ENCODE measurements around the gene CAPN9.
"Not testable (repeated sequence)": the region's sequence is repeated elsewhere in the genome, so short reads cannot be mapped to it uniquely, and the experiment has no call there.

Gene CAPN9

GRCh38 chr1:230707732-230708630 lies 39.2 kb upstream of the CAPN9 start:
- Mint-ChIP-seq H3K9me3 (no peaks in the 10 kb centered on the region), H3K36me3 (ENCODE audit: low read depth) (no peaks in the 10 kb centered on the region), H3K27me3 (peaks cover 21% of the 10 kb centered on the region), H3K4me1 (ENCODE audit: low read depth) (no peaks in the 10 kb centered on the region), H3K4me3 (no peak overlapping the region), H3K27ac (no peak overlapping the region)
- no peak for DNase-seq

- Mint-ChIP-seq H3K4me1 (ENCODE audit: low read depth) (no peaks in the 10 kb centered on the region), H3K4me3 (no peak overlapping the region), H3K9me3 (no peaks in the 10 kb centered on the region), H3K36me3 (ENCODE audit: low read depth) (no peaks in the 10 kb centered on the region), H3K27ac (no peak overlapping the region), H3K27me3 (peaks cover 24% of the 10 kb centered on the region)
- DNase-seq: no peak
Observed at GRCh38 chr1:230708631-230709580, 38.3 kb upstream of the CAPN9 start.

DNA sequence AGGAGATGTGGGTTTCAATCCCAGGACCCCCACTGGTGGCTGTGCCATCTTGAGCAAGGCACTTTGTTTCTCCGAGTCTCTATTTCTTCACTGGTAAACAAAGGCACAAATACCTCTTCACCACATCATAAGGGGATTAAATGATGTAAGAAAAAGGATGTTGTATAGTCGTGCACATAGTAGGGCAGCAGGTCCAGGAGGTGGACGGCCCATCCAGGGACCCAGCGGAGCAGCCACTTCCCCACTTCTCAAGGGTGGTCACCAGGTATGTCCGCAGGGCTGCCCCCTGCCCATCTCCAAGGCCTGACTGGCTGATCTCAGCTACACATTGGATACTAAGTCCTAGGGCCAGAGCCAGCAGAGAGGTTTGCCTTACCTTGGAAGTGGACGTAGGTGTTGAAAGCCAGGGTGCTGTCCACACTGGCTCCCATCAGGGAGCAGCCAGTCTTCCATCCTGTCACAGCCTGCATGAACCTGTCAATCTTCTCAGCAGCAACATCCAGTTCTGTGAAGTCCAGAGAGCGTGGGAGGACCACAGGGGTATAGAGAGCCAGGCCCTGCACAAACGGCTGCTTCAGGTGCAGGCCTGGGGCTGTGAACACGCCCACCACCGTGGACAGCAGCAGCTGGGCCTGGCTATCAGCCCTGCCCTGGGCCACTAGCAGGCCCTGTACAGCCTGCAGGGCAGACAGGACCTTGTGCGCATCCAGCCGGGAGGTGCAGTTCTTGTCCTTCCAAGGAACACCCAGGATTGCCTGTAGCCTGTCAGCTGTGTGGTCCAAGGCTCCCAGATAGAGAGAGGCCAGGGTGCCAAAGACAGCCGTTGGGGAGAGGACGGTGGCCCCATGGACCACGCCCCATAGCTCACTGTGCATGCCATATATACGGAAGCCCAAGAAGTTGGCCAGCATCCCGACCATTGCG lies 37.3 kb upstream of the CAPN9 start:
- no peak for DNase-seq
- no peaks in the 10 kb centered on the region for H3K36me3 Mint-ChIP-seq (ENCODE audit: low read depth)
- no peaks in the 10 kb centered on the region for H3K9me3 Mint-ChIP-seq
- no peaks in the 10 kb centered on the region for H3K4me1 Mint-ChIP-seq (ENCODE audit: low read depth)
- no peak overlapping the region for H3K4me3 Mint-ChIP-seq
- peaks cover 28% of the 10 kb centered on the region for H3K27me3 Mint-ChIP-seq
- H3K27ac Mint-ChIP-seq: no peak overlapping the region

DNA sequence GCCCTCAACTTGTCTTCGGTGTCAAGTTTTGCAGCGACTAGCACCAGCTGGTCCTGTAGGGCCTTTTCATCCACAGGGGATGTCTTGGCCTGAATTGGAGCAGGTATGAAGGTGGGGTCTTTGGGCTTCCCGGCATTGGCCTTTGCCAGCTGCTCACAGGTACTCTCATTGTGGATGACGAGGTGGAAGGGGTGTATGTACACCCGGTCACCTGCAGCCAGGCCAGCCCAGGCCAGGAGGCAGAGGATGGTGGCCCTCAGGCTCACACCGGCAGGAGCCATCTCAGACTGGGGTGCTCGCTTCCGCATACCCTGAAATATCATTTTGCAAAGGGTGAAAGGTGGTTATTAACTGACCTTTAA lies 36.7 kb upstream of the CAPN9 start:
- Mint-ChIP-seq H3K27ac (no peak overlapping the region), H3K4me1 (ENCODE audit: low read depth) (no peaks in the 10 kb centered on the region), H3K4me3 (no peak overlapping the region), H3K27me3 (peaks cover 28% of the 10 kb centered on the region), H3K9me3 (no peaks in the 10 kb centered on the region), H3K36me3 (ENCODE audit: low read depth) (no peaks in the 10 kb centered on the region)
- no peak for DNase-seq

GRCh38 chr1:230711245-230711644 lies 35.9 kb upstream of the CAPN9 start:
- Mint-ChIP-seq H3K36me3 (ENCODE audit: low read depth) (no peaks in the 10 kb centered on the region), H3K27ac (no peak overlapping the region), H3K27me3 (peaks cover 28% of the 10 kb centered on the region), H3K4me1 (ENCODE audit: low read depth) (no peaks in the 10 kb centered on the region), H3K4me3 (no peak overlapping the region), H3K9me3 (no peaks in the 10 kb centered on the region)
- DNase-seq: no peak

- H3K36me3 Mint-ChIP-seq (ENCODE audit: low read depth): no peaks in the 10 kb centered on the region
- no peaks in the 10 kb centered on the region for H3K4me1 Mint-ChIP-seq (ENCODE audit: low read depth)
- H3K27ac Mint-ChIP-seq: no peak overlapping the region
- no peak overlapping the region for H3K4me3 Mint-ChIP-seq
- peaks cover 25% of the 10 kb centered on the region for H3K27me3 Mint-ChIP-seq
- peaks cover 4% of the 10 kb centered on the region for H3K9me3 Mint-ChIP-seq
- DNase-seq: no peak
Observed at GRCh38 chr1:230712470-230712942, 34.7 kb upstream of the CAPN9 start.

DNA sequence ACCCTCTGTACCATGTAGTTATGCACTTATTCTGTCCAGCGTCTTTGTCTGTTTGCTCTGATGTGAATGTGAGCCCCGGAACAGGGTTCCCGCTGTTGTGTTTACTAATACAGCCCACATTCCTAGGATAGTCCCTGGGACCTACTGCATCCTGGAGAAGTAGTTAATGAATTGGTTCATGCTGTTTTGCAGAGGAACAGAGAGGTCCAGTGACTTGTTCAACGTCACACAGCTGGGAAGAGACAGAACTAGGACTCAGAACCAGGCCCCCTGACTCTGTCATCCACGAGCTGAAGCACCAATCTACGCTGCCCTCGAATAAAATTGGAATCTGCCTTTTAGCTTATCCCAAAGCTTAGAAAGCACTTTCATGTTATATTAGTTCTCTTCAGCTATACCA lies 34.0 kb upstream of the CAPN9 start:
- Mint-ChIP-seq H3K36me3 (ENCODE audit: low read depth) (no peaks in the 10 kb centered on the region), H3K27me3 (peaks cover 21% of the 10 kb centered on the region), H3K4me3 (no peak overlapping the region), H3K9me3 (peaks cover 4% of the 10 kb centered on the region), H3K27ac (no peak overlapping the region), H3K4me1 (ENCODE audit: low read depth) (no peaks in the 10 kb centered on the region)
- DNase-seq: no peak

GRCh38 chr1:230713547-230713914 lies 33.7 kb upstream of the CAPN9 start:
- Mint-ChIP-seq H3K4me1 (ENCODE audit: low read depth) (no peaks in the 10 kb centered on the region), H3K27ac (no peak overlapping the region), H3K27me3 (peaks cover 17% of the 10 kb centered on the region), H3K9me3 (peaks cover 4% of the 10 kb centered on the region), H3K36me3 (ENCODE audit: low read depth) (no peaks in the 10 kb centered on the region), H3K4me3 (no peak overlapping the region)
- no peak for DNase-seq

- DNase-seq: no peak
- peaks cover 12% of the 10 kb centered on the region for H3K27me3 Mint-ChIP-seq
- H3K4me3 Mint-ChIP-seq: no peak within 1 kb of the TSS
- no peaks in the 10 kb centered on the region for H3K36me3 Mint-ChIP-seq (ENCODE audit: low read depth)
- H3K27ac Mint-ChIP-seq: no peak within 1 kb of the TSS
- H3K4me1 Mint-ChIP-seq (ENCODE audit: low read depth): no peaks in the 10 kb centered on the region
- peaks cover 4% of the 10 kb centered on the region for H3K9me3 Mint-ChIP-seq
Observed at GRCh38 chr1:230713915-230714764, 33.0 kb upstream of the CAPN9 start, which contains the start of gene AGT. TSS of gene AGT (minus strand) at chr1:230714122. CDS start at chr1:230710823, 3,299 bp downstream.

DNA sequence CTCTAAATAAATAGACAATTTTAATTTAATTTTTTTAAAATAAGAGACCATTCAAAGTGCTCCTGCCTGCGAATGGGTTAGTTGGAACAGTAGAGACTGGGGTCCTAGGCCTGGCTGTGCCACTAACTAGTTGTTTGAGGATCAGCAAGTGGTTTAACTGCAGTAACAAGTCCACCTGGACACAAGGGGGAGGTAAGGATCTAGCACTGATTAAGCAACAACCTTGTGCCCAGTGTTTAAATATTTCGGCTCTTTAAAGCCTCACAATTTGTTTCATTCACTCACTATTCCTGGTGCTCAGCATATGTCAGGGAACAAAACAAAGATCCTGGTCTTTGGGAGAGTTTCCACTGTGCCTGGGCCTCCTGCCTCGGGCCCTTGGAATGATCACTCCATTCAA lies 31.7 kb upstream of the CAPN9 start:
- Mint-ChIP-seq H3K36me3 (ENCODE audit: low read depth) (no peaks in the 10 kb centered on the region), H3K27ac (no peak overlapping the region), H3K27me3 (peaks cover 13% of the 10 kb centered on the region), H3K4me1 (ENCODE audit: low read depth) (no peaks in the 10 kb centered on the region), H3K9me3 (peaks cover 4% of the 10 kb centered on the region), H3K4me3 (no peak overlapping the region)
- DNase-seq: no peak

DNA sequence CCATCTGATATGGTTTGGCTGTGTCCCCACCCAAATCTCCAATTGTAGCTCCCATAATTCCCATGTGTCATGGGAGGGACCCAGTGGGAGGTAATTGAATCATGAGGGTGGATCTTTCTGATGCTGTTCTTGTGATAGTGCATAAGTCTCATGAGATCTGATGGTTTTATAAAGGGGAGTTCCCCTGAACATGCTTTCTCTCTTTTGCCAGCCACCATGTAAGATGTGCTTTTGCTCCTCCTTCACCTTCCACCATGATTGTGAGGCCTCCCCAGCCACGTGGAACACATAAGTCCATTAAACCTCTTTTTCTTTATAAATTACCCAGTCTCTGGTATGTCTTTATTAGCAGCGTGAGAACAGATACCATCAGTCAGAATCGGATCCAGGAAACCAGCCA lies 30.7 kb upstream of the CAPN9 start:
- not testable (repeated sequence) for H3K36me3 Mint-ChIP-seq (ENCODE audit: low read depth); DNase-seq; H3K4me1 Mint-ChIP-seq (ENCODE audit: low read depth); H3K9me3 Mint-ChIP-seq; H3K27ac Mint-ChIP-seq; H3K4me3 Mint-ChIP-seq
- H3K27me3 Mint-ChIP-seq: peaks cover 19% of the 10 kb centered on the region

GRCh38 chr1:230717251-230717650 lies 29.9 kb upstream of the CAPN9 start:
- peaks cover 20% of the 10 kb centered on the region for H3K27me3 Mint-ChIP-seq
- no peak for DNase-seq
- H3K36me3 Mint-ChIP-seq (ENCODE audit: low read depth): no peaks in the 10 kb centered on the region
- H3K27ac Mint-ChIP-seq: no peak overlapping the region
- H3K4me3 Mint-ChIP-seq: no peak overlapping the region
- H3K9me3 Mint-ChIP-seq: peaks cover 4% of the 10 kb centered on the region
- H3K4me1 Mint-ChIP-seq (ENCODE audit: low read depth): no peaks in the 10 kb centered on the region

DNA sequence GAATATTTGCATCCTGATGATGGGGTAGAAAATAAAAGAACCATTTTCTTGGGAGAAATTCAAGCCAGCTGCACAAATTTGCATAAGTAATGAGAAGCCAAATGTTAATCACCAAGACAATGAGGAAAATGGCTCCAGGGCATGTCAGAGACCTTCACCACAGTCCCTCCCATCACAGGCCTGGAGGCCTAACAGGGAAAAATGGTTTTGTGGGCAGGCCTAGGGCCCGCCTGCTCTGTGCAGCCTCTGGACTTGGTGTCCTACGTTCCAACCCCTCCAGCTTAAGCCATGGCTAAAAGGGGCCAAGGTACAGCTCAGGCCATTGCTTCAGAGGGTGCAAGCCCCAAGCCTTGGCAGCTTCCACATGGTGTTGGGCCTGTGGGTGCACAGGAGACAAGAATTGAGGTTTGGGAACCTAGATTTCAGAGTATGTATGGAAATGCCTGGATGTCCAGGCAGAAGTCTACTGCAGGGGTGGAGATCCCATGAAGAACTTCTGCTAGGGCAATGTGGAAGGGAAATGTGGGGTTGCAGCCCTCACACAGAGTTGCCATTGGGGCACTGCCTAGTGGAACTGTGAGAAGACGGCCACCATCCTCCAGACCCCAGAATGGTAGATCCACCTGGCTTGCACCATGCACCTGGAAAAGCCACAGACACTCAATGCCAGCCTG lies 25.2 kb upstream of the CAPN9 start:
- H3K36me3 Mint-ChIP-seq (ENCODE audit: low read depth); H3K9me3 Mint-ChIP-seq; H3K4me3 Mint-ChIP-seq; H3K4me1 Mint-ChIP-seq (ENCODE audit: low read depth); DNase-seq; H3K27ac Mint-ChIP-seq: not testable (repeated sequence)
- H3K27me3 Mint-ChIP-seq: peaks cover 19% of the 10 kb centered on the region

Measured in activated T-cell treated with anti-CD3 and anti-CD28 coated beads, Interleukin-2, amount 50 U/mL, for 24 hours (primary cell).